Activated CD8-positive, alpha-beta memory T cell treated with anti-CD3 and anti-CD28 coated beads, Interleukin-2, amount 50 U/mL, for 24 hours (primary cell): ENCODE data around the gene CNN1.
"Not testable (repeated sequence)": the region's sequence is repeated elsewhere in the genome, so short reads cannot be mapped to it uniquely, and the experiment has no call there.

Experiments
- DNase-seq: peaks from one replicate; pipeline ENCODE4 v3.0.0-alpha.2; 2020; ENCODE audit errors: extremely low read depth

The CNN1 gene

DNA sequence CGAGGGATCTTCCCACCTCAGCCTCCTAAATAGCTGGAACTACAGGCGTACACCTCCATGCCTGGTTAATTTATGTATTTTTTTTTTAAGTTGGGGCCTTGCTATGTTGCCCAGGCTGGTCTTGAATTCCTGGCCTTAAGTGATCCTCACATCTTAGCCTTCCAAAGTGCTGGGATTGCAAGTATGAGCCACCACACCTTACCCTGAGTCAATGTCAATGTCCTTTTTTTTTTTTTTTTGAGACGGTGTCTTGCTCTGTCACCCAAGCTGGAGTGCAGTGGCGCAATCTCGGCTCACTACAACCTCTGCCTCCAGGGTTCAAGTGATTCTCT lies 27.0 kb downstream of the CNN1 start:
- DNase-seq = not testable (repeated sequence)

DNA sequence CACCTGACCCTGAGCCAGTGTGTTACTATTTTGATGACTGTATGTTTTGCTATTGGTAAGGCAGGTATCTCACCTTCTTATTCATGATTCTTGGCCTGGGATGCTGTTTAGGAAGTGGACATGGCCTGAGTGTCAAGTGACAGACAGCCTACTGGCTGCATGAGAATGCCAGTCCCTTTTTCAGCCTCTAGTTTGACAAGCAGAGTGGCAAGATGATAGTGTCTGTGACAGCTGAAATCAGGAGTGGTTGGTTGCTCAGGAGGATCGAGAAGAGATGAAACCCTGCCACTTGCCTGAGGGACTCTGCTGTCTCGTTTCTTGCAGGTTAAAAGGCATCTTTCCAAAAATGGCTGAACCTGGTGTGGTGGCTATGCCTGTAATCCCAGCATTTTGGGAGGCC lies 27.5 kb downstream of the CNN1 start:
- DNase-seq = no peak

DNA sequence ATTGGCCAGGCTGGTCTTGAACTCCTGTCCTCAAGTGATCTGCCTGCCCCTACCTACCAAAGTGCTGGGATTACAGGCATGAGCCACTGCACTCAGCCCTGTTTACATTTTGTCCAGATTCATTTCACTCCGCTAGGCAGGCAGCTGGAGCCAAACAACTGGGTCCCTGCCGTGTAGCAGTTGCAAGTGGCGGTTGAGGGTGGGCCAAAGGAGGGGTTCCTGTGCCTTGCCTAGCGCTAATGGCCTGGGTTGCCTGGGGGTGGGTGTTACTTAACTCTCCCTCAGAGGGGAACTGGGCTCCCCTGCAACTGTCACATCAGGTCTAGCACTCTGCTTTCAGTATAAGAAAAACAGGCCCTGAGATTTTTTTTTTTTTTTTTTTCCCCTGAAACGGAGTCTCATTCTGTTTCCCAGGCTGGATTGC lies 31.4 kb downstream of the CNN1 start:
- no peak for DNase-seq

DNA sequence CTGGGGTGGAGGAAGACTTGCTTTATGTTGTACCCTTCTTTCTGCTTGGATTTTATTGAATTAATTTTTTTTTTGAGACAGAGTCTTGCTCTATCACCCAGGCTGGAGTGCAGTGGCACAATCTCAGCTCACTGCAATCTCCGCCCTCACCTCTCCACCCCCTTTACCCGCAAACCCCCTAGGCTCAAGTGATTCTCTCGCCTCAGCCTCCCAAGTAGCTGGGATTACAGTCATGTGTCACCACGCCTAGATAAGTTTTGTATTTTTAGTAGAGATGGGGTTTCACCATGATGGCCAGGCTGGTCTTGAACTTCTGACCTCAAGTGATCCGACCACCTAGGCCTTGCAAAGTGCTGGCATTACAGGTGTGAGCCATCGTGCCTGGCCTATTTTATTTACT lies 34.7 kb downstream of the CNN1 start:
- DNase-seq = not testable (repeated sequence)

DNA sequence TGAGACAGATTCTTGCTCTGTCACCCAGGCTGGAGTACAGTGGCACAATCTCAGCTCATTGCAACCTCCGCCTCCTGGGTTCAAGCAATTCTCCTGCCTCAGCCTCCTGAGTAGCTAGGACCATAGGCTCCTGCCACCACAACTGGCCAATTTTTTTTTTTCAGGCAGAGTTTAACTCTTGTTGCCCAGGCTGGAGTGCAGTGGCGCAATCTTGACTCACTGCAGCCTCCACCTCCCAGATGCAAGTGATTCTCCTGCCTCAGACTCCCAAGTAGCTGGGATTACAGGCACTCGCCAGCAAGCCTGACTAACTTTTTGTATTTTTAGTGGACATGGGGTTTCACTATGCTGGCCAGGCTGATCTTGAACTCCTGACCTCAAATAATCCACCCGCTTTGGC lies 35.1 kb downstream of the CNN1 start:
- DNase-seq = not testable (repeated sequence)

DNA sequence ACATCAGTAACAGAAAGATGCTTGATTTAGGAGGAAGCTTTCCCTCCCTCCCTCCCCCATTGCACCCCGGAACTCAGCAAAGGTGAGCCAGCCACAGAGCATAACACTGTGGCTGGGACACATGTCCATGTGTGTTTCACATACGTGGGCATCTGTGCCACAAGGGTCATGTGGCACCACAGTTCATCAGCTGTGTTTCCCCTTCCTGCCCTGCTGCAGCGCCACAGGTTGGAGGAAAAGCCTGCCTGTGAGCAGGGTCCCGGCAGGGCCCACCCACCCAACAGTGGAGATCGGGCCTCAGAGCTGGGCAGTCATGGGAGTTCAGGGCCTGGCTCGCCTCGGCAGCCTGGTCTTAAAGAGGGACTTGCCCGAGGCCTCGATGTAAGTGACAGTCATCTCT lies 36.0 kb downstream of the CNN1 start:
- no peak for DNase-seq

DNA sequence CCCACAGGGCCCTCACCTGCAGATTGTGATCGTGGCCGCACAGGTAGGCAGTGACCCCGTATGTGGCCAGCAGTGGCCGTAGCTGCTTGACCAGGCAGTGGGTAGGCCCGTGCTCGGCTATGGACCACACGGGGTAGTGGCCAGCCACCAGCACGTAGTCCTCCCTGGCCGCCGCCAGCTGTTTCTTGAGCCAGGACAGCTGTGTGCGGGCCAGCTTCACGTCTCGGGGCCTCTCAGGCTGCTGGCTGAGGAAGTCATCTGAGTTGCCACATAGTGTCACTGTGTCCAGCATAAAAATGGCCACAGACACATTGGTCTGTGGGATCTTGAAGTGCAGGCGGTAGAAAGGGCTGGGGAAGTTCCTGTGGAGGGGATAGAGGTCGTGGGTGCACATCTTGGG lies 37.6 kb downstream of the CNN1 start:
- no peak for DNase-seq

DNA sequence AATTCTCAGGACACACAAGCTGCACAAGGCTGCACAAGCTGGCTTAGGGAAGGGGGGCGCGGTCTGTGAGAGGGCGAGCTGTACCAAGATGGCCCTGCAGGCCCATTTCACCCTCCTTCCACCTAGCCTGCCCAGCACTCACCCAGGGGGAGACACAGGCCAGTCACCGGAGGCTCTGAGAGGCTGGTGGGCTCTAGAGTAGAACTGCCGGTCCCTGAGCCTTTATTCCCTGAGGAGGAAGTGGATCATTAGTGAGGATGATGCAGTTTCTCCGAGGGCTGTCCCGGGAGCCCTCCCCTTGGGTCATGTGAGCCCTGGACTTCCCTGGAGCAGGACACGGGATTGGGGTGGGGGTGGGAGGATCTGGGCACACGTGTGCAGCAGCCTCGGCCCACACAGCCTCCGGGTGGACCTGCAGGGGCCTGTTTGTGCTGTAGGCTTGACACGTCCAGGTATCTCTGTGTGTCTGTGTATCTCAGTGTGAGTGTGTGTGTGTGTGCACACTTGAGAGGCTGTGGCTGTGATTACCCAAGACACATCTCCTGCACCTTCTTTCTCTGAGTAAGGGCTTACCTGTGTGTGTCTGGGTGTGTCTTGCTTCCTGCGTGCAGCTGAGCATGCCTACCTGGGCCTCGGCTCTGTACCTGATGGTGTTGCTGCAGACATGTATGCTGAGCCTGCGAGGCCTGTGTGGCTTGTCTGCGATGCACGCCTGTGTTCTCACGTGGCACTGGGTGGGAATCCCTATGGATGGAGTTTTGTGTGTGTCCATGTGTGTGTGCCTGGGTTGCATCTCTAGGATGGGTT lies 39.0 kb downstream of the CNN1 start, which contains the start of gene ACP5:
ACP5 (minus strand) TSS at position 195 of the 807 bp plus-strand sequence. CDS start 328 bp downstream, outside the sequence.
- no peak for DNase-seq

DNA sequence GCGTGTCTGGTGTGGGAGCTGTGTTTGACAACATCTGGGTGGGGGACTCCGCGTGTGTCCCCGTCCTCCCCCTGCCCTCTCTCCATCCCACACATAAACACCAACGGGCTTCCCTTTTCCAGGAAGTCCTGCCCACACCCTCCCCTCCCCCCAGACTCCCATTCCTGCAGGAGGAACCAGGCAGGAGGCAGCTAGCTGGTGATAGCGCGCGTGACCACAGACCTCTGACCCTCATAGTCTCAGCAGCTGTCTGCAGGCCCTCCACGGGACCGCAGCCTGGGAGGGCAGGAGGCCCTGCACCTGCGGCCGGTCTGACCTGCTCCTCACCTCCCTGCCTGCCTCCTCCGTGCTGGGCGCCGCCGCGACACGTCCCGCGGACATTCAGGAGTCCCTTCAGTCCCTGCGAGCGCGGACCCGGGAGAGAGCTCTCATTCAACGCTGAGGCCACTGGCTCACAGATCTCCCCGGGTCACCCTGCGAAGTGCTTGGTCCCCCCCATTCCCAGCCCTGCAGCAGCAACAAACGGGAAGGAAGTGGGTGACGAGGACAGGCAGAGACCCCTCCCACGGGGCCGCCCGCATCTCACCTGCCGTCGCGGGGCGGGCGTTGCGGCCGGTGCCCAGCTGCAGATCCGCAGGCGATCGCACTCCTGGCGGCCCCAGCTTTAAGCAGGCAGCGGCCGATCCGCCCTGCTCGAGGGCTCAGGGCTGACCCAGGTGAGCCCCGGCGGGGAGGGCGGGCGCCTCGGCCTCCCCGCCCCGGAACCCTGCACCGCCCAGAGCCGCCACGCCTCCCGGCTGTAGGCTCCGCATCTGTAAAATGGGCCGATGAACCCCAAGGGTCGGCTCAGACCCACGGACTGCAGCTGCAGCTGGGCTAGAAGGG lies 39.8 kb downstream of the CNN1 start:
- DNase-seq = no peak

DNA sequence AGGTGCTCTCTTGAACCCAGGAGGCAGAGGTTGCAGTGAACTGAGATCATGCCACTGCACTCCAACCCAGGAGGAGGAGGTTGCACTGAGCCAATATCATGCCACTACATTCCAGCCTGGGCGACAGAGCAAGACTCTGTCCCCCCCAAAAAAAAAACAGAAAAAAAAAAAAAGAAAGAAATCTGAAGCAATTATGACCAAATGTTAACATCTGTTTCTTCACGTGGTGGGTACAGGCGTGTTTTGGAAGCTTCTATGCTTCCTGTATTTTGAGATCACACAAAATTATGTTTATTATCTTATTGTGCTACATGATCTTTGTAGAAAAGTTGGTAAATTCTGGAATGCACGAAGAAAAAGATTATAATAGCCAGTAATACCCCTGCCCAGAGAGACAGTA lies 41.5 kb downstream of the CNN1 start:
- DNase-seq = no peak

DNA sequence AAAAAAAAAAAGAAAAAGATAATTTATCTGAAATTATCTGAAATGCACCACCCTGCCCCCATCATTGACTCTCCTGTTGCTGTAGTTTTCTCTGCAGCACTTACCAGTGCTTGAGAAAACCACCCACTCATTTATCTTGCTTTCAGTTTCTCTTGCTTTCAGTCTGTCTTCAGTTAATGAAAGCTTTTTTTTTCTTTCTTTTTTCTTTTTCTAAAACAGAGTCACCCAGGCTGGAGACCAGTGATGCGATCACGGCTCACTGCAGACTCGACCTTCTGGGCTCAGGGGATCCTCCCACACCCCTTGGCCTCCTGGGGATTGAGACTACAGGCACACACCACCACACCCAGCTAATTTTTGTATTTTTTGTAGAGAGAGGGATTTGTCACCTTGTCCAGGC lies 43.1 kb downstream of the CNN1 start:
- DNase-seq = no peak

DNA sequence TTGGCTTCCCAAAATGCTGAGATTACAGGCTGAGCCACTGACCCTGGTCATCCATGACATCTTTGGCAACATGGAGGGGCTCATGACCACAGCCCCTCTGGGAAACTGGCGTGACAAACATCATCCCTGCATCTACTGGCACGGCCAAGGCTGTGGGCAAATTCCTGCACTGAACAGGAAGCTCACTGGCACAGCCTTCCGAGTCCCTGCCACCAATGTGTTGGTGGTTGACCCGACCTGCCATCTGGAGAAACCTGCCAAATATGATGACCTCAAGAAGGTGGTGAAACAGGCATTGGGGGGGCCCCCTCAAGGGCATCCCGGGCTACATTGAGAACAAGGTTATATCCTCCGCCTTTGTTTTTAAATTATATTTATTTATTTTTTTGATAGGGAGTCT lies 47.7 kb downstream of the CNN1 start:
- DNase-seq = no peak

DNA sequence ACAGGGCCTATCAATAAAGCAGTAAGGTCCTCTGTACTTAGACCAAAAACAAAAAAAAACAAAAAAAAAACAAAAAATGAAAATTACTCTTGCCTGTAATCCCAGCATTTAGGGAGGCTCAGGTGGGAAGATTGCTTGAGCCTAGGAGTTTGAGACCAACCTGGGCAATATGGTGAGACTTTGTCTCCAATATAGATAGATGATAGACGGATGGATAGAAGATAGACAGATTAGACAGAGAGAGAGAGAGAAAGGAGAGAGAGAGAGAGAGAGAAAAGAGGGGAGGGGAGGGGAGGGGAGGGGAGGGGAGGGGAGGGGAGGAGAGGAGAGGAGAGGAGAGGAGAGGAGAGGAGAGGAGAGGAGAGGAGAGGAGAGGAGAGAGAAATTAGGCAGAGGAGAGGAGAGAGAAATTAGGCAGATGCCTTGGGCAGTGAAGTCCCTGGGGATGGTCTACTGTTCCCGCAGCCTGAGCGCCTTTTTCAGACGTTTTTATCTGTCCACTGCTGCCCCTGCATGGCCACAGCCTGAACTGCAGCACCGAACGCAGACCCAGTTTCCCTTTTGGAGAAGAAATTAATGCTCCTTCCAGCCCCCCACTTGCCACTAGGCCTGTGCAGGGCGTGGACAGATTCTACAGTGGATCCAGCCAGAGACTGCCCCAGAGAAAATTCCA lies 48.8 kb downstream of the CNN1 start:
- peak; percentile 34 for DNase-seq

DNA sequence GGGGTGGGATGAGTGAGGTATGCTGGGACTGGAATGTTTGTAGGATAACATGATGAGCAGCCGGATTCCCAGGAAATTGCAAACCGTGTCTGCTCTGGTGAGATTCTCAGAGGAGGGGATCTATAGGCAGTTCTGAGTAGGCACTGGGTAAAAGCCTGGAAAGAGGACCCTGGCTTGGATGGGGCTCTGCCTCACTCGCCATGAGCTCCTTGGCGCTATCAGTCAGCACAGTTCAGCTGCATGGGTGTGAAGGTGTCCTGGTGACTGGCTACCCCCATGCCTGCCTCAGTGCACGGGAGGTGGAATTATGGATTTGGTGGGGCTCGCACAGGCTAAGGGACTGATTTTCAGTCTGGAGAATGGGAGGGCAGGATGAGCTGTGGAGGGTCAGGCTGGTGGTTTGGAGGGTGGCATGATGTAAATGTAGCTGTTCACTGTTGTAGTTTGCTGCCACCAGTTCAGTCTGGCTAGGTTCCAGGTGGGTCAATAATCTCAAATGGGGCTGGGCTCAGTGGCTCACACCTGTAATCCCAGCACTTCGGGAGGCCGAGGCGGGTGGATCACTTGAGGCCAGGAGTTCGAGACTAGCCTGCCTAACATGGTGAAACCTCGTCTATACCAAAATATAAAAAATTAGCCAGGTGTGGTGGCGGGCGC lies 49.5 kb downstream of the CNN1 start:
- no peak for DNase-seq

DNA sequence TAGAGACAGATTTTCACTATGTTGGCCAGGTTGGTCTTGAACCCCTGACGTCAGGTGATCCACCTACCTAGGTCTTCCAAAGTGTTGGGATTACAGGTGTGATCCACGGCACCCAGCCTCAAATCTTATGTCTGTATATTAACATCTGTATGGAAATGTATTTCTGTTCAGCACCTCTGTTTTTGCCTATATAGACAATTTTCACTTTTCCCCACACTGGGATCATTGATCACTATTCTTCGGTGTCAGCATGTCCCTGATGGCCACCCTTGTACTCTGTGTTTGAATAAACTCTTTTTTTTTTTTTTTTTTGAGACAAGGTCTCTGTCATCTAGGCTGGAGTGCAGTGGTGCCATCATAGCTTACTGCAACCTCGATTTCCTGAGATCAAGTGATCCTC lies 55.4 kb downstream of the CNN1 start:
- no peak for DNase-seq

DNA sequence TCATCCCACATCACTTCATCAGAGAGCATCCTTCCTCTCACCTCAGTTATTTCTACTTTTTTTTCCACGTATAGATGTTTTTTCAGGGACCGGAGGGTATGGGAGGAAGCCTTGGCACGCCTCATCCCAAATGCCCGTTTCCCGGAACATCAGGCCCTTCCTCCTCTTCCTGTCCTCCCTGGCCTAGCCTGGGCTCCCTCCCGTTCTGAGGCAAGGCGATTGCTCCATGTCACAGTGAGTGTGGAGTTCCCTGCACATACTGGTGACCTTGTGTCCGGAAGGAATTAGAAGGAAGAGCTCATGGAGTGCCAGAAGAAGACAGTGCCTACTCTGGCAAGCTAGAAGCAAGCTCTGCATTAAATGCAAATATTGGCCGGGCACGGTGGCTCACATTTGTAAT lies 57.5 kb downstream of the CNN1 start:
- DNase-seq = no peak

DNA sequence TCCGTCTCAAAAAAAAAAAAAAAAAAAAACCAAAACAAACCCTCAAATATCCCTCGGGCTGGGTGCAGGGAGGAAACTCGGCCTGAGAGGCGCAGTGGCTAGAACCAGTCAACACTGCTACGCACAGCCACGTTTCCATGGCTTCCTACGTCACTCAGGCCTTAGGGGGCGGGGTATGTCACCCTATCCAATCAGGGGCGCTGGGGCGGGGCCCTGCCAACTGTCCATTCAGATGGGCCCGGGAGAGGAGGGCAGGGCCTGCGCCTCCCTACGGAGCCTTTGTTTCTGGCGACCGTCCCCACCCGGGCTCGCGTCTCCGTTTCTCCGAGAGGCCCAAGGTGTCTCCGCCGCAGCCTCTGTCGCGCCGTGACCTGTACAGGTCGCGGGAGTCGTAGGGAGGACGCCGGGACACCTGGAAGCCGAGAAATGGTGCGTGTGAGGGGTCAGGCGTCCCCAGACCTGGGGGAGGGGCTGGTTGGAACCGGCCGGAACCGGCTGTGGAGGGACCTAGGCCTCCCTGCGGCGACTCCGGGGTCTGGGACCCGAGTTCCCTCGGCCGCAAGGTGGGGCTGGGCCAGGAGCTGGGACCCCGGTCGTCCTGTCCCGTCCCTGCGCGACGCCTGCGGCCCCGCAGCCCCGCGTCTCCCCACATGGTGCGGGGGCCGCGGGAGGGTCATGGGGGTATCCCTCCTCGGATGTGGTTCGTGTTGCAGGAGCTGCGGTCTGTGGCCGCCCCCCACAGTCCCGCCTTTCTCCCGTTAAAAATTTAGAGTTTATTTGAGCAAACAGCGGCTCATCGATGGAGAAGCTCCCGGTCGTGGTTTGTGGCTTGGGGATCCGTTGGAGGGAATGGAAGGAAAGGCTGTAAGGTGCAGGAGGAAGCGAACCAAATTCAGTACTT lies 58.8 kb downstream of the CNN1 start, which contains the start of gene ZNF627:
ZNF627 (plus strand) TSS at position 282 of the 901 bp plus-strand sequence; CDS start at position 427, 145 bp downstream.
- DNase-seq = peak; percentile 95

DNA sequence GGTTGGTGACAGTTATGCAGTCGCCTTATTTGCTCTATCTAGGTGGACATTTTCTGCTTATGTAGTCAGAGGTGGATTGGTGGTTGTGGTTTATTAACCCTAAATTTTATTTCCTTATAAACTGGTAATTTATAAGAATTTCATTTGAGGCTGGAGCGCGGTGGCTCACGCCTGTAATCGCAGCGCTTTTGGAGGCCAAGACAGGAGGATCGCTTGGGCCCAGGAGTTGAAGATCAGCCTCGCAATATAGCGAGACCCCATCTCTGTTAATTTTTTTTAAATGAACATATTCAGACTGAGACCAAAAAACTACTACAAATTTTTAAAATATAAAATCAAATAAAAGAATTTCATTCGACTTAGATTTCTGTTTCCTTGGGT lies 59.4 kb downstream of the CNN1 start:
- DNase-seq = no peak

DNA sequence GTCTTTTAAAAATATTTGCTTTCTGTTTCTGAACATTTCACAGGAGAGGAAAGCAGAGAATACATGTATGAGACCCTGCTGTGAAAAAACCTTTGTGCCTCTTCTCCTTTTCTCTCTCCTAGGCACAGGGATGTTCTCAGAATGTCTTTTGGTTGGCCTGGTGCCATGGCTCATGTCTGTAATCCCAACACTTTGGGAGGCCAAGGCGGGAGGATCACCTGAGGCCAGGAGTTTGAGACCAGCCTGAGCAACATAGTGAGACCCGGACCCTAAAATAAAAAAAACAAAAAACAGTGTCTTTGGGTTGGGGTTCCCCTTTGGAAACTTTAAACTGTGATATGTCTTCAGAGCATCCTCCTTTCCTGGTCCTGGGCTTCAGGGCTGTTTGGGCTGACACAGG lies 60.1 kb downstream of the CNN1 start:
- DNase-seq = no peak

DNA sequence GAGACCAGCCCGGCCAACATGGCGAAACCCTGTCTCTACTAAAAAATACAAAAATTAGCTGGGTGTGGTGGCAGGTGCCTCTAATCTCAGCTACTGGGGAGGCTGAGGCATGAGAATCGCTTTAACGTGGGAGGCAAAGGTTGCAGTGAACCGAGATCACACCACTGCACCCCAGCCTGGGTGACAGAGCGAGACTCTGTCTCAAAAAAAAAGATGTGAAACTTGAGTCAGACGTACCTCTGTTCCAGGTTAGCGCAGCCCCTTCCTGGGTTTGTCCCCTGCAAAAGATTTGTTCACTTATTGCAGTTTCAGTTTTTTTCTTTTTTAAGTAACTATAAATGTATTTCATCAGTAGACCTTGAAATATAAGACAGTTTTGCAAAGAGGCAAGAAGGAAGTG lies 61.1 kb downstream of the CNN1 start:
- DNase-seq = not testable (repeated sequence)
